Hematopoietic multipotent progenitor cell treated with erythropoietin and hydrocortisone succinate and interleukin-3 and kit ligand, for 4 days (in vitro differentiated cells): ENCODE results near the gene SIRT7.
A peak's percentile ranks its signal among the peaks of the same experiment; 100 is the strongest.

Experiments used
- DNase-seq: peaks from one replicate; pipeline ENCODE4 v3.0.0-alpha.2; 2015

The SIRT7 gene

DNA sequence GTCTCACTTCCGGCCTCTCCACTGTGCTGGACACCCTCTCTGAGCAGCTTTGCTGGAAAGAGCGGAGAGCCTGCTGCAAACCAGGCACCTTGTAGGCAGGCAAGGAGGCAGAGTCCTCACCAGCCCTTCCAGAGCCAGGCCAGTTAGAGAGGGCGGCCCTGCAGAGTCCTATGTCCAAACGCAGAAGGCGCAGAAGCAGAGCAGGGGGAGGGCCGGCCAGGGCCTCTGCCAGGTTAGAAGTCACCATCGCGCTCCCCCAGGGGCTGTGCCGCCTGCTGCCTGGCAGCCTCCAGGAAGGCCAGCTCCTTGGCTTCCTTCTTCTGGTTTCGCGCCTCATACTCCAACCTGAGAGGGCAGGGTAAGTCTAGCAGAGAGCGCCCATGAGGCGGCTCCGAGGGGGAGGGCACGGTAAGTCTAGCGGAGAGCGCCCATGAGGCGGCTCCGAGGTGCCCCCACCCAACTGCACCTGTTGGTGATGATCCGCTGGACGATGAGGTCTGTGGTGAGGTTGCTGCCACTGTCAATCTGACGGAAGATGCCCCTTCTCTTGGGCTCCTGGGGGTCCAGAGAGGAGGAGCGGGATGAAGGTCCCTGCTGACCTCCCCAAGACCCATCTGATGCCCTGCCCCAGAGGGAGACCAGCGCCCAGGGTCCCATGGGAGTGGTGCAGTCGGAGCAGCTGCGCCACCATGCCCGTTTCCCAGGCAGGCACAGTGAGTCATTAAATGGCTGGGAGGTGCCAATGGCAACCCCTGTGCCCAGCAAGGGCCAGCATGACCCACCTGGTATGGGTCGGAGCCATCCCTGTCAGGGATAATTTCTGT, 13.2 kb downstream of the SIRT7 start:
- DNase-seq, result no peak

DNA sequence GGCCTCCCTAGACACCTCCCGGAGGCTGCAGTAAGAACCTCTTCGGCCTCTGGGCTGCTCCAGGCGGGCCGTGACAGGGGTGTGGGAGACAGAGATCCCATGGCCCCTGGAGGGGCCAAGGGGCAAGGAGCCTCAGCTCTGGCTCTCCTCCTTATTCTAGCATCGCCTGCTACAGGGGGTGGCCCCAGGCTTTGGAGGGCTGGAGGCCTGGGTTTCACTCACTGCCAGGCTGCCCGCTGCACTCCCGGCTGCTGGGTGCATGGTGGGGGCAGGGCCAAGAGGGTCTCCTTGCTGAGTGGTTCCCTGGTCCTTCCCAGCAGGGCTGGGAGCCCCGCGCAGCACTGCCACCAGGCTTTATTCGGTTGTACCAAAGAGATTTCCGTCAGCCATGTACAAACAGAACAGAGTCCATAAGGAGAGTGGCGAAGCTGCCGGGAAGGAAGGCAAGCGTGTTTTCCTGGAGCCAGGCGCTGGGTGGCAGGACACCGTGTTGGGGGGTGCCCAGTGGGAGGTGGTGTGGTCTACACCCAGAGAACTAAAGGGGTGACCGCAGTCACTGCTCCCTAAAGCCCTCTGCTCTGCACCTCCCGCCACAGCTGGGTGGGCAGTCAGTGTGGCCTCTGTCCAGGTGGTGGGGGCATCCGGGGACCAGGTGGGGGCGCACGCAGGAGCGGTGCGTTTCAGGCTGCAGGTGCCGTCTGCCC, 13.9 kb downstream of the SIRT7 start:
- no peak for DNase-seq

DNA sequence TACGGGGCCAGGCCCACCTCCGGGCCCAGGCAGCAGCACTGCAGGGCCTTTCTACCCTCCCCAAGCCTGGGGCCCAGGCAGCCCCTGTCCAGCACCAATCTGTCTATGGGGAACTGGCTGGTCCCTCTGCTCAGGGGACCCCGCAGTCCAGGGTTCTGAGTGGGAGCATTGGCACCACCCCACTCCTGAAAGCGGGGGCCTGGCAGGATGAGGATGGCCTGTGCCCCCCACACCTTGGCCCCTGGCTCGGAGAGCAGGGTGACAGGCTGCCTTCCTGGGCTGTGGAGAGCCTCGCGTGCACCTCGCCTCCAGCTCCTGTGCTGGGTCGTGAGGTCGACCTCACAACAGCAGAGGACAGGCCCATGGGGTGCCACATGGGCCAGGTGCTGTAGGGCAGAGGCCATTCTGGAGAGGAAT, 14.6 kb downstream of the SIRT7 start:
- no peak for DNase-seq

DNA sequence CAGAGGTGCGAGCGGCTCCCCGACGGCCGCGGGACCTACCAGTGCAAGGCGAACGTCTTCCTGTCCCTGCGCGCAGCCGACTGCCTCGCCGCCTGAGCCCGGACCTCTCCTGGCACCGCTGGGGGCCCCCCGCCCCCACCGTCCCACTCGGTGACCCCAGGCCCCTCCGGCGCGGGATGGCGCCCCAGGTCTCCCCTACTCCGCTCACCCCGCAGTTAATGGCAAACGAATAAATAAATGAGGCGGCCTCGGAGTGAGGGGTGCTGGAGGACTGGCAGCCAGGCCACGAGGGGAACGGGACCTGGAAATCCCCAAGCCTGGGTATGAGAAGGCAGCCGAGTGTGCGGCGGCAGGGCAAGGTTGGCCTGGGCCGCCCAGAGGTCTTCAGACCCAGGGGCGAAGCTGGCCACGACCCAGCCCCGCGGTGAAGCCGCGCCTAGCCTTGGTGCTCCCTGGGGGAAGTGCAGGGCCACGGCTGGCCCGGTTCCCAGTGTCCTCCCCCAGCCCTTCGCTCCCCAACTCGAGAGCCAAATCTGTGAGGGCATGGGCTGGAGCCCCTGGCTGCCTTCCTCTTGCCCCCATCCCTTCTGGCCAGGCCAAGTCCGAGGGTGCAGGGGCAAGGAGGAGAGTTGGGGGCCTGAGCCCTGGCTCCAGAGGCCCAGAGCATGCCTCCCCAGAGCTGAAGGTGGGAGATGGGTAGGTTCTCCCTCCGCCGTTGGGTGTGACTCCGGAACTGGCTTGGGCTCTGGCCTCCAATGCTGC, 15.1 kb downstream of the SIRT7 start:
- DNase-seq, result peak; percentile 41

DNA sequence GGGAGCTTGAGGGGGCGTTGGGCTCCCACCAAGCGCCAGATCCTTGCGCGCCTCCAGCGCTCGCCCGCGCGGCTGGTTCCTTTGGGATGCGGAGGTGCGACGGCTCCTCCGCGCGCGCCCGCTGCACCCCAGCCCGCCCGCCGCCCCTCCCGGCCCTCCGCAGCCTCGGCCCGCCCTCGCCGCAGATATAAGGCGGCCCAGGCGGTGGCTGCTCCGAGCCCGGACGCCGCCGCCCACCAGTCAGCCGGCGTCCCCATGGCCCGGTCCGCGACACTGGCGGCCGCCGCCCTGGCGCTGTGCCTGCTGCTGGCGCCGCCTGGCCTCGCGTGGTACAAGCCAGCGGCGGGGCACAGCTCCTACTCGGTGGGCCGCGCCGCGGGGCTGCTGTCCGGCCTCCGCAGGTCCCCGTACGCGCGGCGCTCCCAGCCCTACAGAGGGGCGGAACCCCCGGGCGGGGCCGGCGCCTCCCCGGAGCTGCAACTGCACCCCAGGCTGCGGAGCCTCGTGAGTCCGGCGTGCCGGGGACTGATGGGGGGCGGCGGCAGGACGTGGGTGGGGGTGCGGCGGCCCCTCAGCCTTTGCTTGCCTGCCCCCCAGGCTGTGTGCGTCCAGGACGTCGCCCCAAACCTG, 15.8 kb downstream of the SIRT7 start, which contains the start of gene NPB:
NPB (plus strand) TSS at position 216 of the 630 bp plus-strand sequence; CDS start at position 256, 40 bp downstream.
- peak; percentile 77 for DNase-seq

DNA sequence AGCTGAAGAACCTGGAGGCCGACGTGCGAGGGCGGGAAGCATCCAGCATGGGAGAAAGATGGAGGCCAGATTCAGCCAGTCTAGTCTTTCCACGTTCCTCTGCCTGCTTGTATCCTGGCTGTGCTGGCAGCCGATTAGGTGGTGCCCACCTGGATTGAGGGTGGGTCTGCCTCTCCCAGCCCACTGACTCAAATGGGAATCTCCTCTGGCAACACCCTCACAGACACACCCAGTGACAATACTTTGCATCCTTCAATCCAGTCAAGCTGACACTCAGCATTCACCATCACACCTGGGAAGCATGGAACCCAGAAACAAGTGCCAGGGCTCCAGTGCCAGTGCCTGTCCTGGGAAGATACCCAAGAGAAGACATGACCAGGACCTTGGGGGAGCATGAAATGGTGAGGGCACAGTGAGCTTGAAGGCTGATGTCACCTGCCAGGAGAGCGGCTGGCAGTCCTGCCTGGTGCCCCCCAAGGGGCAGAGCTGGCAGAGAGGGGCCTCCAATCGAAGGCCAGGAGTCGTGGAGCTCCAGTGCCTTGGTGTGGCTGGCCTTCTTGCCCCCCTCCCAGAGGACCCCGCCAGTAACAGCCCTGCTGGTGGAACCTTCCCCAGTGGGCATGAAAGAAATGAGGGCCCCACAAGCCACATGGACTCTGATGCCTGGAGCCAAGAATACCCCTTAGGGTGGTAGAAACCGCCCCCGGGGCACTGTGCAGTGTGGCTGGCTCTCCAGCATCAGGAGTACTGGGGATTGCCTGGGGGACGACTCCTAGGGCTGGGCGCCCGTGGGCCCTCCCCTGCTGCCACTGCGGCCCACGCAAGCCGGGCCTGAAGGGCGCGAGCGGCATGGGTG, 16.6 kb downstream of the SIRT7 start:
- no peak for DNase-seq

- DNase-seq, result no peak
Observed at GRCh38 chr17:81900181-81900820, 17.7 kb downstream of the SIRT7 start.

DNA sequence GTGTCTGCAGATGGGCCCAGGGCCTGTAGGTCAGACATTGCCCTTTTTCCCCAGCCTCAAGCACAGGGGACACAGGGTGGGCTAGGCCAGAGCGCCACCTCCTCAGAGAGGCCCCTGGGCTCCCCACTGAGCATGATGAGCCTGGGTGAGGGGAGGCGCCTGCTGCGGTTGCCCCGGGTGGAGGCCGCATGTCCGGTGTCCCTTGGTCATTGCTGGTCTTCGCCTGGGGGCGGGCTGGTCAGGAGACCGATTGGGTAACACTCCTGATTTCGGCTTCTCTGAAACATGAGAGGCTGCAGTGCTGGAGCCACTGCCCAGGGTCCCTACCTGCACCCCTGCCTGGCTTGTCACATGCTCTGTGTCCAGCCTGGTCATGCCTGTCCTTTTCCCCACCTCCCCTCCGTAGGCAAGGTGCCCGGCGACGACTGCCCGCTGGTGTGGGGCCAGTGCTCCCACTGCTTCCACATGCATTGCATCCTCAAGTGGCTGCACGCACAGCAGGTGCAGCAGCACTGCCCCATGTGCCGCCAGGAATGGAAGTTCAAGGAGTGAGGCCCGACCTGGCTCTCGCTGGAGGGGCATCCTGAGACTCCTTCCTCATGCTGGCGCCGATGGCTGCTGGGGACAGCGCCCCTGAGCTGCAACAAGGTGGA, 18.3 kb downstream of the SIRT7 start:
- no peak for DNase-seq

GRCh38 chr17:81898885-81899284, 19.1 kb downstream of the SIRT7 start:
- no peak for DNase-seq

GRCh38 chr17:81898029-81898866, 19.7 kb downstream of the SIRT7 start:
- no peak for DNase-seq

DNA sequence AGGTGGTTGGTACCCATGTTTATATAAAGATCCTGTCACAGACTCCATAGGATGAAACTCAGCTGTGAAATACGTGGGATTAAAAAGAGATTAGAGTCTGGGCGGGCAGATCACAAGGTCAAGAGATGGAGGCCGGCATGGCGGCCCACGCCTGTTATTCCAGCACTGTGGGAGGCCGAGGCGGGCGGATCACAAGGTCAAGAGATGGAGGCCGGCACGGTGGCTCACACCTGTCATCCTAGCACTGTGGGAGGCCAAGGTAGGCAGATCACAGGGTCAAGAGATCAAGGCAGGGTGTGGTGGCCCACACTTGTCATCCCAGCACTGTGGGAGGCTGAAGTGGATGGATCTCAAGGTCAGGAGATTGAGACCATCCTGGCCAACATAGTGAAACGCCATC, 22.6 kb downstream of the SIRT7 start:
- no peak for DNase-seq

DNA sequence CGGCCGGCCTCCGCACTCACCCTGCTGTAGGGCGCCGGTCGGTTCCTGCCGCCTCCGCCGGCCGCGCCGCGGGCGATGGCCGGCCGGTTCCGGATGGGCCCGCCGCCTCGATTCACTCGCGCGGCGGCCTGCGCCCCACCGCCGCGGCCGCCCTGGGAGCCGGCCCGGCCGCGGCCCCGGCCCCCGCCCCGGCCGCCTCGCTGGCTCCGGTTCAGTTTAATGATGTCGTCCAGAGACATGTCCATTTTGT, 26.7 kb downstream of the SIRT7 start:
- no peak for DNase-seq

- peak; percentile 66 for DNase-seq
Observed at GRCh38 chr17:81890447-81891302, 27.3 kb downstream of the SIRT7 start.

GRCh38 chr17:81889602-81890001, 28.4 kb downstream of the SIRT7 start:
- DNase-seq, result no peak

- no peak for DNase-seq
Observed at GRCh38 chr17:81888988-81889595, 28.9 kb downstream of the SIRT7 start.

- no peak for DNase-seq
Observed at GRCh38 chr17:81888105-81888987, 29.6 kb downstream of the SIRT7 start.

DNA sequence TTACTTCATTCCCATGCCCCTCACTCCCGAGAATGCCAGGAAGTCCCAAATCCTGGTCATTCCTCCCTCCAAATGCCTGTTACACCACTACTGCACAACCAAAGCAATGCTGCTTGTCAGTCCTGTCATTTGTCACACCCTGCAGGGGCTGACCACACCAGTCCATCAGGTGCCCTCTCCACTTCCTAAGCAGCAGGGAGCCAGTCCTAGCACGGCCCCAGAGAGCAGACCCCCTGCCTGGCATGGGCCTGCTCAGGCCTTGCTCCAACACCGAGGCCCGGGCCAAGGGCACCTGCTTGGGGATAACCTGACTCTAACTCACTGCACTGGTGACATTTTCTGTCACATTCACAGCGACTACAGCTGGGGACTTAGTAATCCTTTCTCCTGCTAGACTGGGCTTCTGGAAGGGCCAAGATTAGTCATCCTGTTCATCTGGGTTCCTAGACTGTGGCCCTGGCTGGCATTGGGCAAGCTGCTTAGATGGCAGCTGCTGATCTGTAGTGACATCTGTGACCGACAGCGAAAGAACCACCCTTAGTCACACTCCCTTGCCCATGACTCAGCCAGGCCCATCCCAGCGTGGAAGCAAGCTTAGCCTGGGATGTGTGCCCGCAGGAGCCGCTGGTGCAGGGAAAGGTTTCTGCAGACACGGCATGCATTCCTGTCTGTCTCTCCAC, 32.0 kb downstream of the SIRT7 start:
- peak; percentile 65 for DNase-seq
